ENCODE results near the gene ESF1. TPM values are rescaled to one million over a fixed set of nuclear protein-coding genes. Genes with fewer than 3 reads are reported as not detected.

The ESF1 gene, protein sequence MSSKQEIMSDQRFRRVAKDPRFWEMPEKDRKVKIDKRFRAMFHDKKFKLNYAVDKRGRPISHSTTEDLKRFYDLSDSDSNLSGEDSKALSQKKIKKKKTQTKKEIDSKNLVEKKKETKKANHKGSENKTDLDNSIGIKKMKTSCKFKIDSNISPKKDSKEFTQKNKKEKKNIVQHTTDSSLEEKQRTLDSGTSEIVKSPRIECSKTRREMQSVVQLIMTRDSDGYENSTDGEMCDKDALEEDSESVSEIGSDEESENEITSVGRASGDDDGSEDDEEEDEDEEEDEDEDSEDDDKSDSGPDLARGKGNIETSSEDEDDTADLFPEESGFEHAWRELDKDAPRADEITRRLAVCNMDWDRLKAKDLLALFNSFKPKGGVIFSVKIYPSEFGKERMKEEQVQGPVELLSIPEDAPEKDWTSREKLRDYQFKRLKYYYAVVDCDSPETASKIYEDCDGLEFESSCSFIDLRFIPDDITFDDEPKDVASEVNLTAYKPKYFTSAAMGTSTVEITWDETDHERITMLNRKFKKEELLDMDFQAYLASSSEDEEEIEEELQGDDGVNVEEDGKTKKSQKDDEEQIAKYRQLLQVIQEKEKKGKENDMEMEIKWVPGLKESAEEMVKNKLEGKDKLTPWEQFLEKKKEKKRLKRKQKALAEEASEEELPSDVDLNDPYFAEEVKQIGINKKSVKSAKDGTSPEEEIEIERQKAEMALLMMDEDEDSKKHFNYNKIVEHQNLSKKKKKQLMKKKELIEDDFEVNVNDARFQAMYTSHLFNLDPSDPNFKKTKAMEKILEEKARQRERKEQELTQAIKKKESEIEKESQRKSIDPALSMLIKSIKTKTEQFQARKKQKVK
- 12.9 TPM for total RNA-seq
- long read RNA-seq, partial matches to known transcripts = 2 of 3 reads
- long read RNA-seq, other reads (novel, unspliced or antisense) = 1 of 3 reads

GRCh38 chr20:13784893-13785715, at the start of gene ESF1, which contains the start of gene NDUFAF5:
ESF1 (minus strand) TSS chr20:13784919; CDS start chr20:13783140, 1,779 bp downstream.
NDUFAF5 (plus strand) TSS chr20:13785028; CDS start chr20:13785069, 41 bp downstream.
- peak; percentile 96 for DNase-seq (ENCODE audit: missing footprints)
- peak; percentile 98 for ATAC-seq
- intact Hi-C loops (cut with DNase I) = loop anchor here (5.0 kb wide), 1 partner anchor 48 kb away; no protein-coding TSS in a partner anchor

- ATAC-seq = no peak
- intact Hi-C loops (cut with DNase I) = no loop called here
- DNase-seq (ENCODE audit: missing footprints) = no peak
Measured at GRCh38 chr20:13831476-13831875, 46.8 kb upstream of the ESF1 start.

GRCh38 chr20:13825465-13825864, 40.7 kb upstream of the ESF1 start:
- ATAC-seq (no peak), DNase-seq (ENCODE audit: missing footprints) (no peak)
- intact Hi-C loops (cut with DNase I) = no loop called here

GRCh38 chr20:13824459-13824858, 39.7 kb upstream of the ESF1 start:
- no peak for ATAC-seq
- intact Hi-C loops (cut with DNase I) = loop anchor here (5.0 kb wide), 1 partner anchor 228 kb away; no protein-coding TSS in a partner anchor

GRCh38 chr20:13822459-13822858, 37.7 kb upstream of the ESF1 start:
- intact Hi-C loops (cut with DNase I) = loop anchor here (5.0 kb wide), 1 partner anchor 230 kb away; no protein-coding TSS in a partner anchor
- no peak for ATAC-seq
- no peak for DNase-seq (ENCODE audit: missing footprints)

More at GRCh38 chr20:13824459-13824858, 39.7 kb upstream of the ESF1 start:
- no peak for DNase-seq (ENCODE audit: missing footprints)

DNA sequence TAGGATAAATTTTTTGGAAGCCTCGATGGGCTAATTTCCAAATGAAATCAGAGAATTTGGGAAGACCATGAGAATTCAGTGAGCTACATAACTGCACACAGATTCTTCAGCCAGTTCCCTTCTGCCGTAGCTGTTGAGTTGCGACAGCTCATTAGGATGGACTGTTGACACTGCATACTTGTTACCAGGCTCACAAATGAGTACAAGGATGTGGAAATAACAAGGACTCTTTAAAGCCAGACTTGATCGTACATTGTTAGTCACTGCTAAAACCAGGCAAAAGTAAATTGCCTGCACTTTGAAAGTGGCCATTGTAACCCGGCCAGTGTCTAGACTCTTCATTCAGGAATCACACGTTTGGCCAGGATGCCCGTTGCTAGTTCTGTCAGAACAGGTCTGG, 37.2 kb upstream of the ESF1 start:
- DNase-seq (ENCODE audit: missing footprints) (no peak), ATAC-seq (no peak)
- intact Hi-C loops (cut with DNase I) = loop anchor here (5.0 kb wide), 1 partner anchor 230 kb away; no protein-coding TSS in a partner anchor

GRCh38 chr20:13819885-13820645, 35.3 kb upstream of the ESF1 start:
- intact Hi-C loops (cut with DNase I) = loop anchor here (5.0 kb wide), 1 partner anchor 232 kb away; no protein-coding TSS in a partner anchor
- ATAC-seq = peak; percentile 65
- no peak for DNase-seq (ENCODE audit: missing footprints)

- intact Hi-C loops (cut with DNase I) = no loop called here
- DNase-seq (ENCODE audit: missing footprints) = no peak
- no peak for ATAC-seq
Measured at GRCh38 chr20:13817342-13817741, 32.6 kb upstream of the ESF1 start.

GRCh38 chr20:13816757-13817156, 32.0 kb upstream of the ESF1 start:
- ATAC-seq (no peak), DNase-seq (ENCODE audit: missing footprints) (no peak)
- intact Hi-C loops (cut with DNase I) = no loop called here

DNA sequence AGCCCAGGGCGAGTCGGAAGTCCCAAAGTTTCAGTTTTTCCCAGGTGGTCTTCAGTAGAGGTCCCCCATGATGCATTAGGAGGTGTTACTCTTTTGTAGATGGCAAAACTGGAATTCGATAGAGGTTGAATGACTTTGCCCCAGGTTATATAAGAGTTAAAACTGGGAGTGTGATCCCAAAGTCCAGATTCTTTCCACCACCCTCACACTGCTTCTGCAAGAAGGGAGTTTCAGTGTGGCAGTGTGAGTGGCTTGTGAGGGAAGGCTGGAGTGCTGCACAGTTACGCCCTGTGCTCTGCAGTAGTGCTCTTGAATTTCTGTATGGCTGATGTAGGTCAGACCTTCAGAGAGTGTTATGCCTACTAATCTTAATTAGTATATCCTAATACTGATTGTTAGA, 30.0 kb upstream of the ESF1 start:
- DNase-seq (ENCODE audit: missing footprints) (no peak), ATAC-seq (no peak)
- intact Hi-C loops (cut with DNase I) = no loop called here

DNA sequence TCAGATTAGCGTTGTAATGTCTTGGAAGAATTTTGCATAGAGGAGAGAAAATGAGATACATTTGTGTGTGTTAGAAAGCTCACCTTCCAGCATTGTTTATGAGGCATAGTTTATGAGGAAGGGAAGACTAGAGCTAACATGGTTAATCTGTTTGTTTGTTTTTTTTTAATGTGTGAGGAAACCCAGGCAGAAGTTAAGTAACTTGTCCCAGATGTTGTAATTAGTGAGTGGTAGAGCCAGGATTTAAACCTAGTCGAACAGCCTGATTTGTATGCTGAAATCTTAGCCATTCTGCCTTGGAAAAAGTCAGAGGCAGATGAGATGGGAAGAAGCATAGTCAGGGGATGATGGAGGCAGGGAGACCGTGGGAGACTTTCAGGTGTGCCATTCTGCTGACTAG, 29.2 kb upstream of the ESF1 start:
- intact Hi-C loops (cut with DNase I) = no loop called here
- DNase-seq (ENCODE audit: missing footprints) (no peak), ATAC-seq (no peak)

DNA sequence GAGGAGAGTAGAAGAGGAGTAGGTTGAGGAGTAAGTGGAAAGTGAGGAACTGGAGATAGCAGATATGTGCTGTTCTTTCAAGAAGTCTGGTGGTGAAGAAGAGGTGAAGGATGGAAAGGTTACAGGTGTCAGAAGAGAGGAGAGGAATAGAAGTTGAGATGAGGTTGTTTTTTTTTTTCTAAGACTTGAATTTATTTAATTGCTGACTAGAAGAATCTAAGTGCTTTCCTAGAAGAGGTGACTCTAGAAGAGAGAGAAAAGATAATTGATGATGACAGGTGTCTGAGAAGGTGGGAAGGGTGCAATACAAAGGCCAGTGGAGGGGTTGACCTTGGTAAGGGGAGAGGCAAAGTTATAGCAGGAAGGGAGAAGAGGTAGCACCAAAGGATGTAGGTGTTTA, 25.7 kb upstream of the ESF1 start:
- intact Hi-C loops (cut with DNase I) = no loop called here
- ATAC-seq = no peak
- no peak for DNase-seq (ENCODE audit: missing footprints)

DNA sequence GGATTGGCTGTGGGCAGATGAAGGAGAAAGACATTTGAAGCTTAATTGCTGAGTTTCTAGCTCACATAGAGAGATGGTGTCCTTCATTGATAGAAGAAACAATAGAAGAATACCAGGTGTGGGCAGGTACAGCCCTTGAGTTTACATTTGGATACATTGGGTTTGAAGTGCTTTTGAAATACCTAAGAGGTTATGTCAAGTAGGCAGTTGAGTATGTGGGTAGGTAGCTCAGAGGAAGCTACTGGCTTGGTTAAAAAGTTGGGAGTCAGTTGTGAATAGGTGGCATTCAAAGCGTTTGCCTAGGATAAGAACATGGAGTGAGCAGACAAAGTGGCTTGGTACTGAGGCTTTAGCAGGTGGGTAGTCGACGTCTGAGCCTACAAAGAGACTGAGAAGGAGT, 25.1 kb upstream of the ESF1 start:
- DNase-seq (ENCODE audit: missing footprints) (no peak), ATAC-seq (no peak)
- intact Hi-C loops (cut with DNase I) = no loop called here

DNA sequence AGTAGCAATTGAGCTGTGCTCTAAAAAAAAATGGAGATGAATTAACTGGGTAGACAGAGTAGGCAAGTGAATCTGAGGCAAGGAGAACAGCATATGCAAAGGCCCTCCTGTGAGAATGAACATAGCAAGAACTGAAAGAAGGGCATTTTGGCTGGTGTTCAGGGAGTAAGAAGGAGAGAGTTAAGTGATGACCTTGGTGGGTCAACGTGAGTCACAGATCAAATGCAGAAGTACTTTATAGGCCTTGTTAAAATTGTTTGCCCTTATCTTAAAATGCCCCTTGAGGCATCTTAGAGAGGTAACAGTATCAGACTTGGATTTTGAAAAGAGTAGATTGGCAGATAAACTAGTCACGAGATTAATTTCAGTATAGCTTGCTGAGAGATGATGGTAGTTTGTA, 24.7 kb upstream of the ESF1 start:
- DNase-seq (ENCODE audit: missing footprints) = no peak
- ATAC-seq = no peak
- intact Hi-C loops (cut with DNase I) = no loop called here

DNA sequence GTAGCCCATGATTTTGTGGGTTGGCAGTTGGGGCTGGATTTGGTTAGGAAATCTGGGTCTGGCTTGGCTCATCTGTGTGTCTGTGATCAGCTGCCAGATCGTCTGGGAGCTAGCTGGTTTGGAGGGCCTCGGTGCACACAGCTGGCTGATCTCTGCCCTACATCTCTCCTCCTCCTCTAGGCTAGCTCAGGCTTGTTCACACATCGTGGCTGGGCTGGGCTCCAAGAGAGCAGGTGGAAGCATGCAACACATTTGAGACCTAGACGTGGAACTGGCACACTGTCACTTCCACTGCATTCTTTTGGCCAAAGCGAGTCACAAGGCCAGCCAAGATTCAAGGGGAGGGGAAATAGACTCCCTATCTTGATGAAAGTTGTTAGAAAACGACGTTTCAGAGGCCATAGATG, 16.0 kb upstream of the ESF1 start:
- ATAC-seq (peak; percentile 100), DNase-seq (ENCODE audit: missing footprints) (peak; percentile 96)
- intact Hi-C loops (cut with DNase I) = no loop called here

DNA sequence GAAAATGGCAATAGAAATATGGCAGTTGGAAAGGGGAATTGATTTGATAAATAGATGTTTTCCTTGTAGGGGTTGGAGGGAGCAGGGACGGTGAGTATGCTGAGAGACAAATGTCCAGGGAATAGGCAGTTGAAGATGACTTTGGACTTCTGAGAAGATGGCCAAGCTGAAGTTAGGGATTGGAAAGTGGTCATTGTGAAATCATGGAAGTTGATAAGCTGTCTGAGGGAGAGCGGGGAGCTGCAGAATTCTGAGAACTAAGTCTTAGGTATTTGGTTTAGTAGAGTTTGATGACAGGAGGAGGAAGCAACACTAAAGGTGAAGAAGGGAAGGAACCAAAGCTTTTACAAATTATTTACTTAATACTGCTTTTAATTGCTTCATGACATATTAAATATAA, 15.3 kb upstream of the ESF1 start:
- intact Hi-C loops (cut with DNase I) = no loop called here
- no peak for ATAC-seq
- no peak for DNase-seq (ENCODE audit: missing footprints)

DNA sequence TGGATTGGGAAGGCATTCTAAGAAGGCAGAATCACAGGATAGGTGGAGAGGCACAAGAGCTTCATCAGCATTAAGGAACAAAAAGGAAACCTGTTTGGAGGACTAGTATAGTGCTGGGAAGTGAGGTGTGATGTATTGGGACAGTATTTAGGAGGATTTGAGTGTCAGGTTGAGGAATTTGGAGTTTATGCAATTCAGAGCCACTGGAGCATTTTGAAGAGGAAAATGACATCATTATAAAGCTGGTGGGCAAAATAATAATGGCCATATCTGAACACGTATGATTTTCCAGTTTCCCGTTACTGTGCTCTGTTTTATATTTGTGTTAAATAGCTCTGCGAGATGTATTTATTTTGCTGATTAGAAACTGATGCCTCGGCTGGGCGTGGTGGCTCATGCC, 14.3 kb upstream of the ESF1 start:
- no peak for ATAC-seq

DNA sequence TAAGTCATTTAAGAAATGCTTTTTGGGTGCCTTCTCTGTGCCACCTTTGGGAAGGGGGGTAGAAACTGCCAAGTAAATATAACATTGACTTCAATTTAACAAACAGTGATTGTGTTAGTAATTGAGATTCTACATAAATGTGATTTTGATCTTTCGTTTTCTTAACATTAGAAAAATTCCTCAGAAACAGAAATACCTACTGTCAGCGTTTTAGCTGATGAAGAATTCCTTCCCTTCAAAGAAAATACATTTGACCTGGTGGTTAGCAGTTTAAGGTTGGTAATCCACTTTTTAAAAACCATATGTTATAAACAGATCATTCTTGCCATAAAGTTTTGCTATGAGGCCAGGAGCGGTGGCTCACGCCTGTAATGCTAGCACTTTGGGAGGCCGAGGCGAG, 9.9 kb upstream of the ESF1 start:
- DNase-seq (ENCODE audit: missing footprints) (no peak), ATAC-seq (no peak)
- intact Hi-C loops (cut with DNase I) = no loop called here

More for the DNA sequence above, 14.3 kb upstream of the ESF1 start:
- no peak for DNase-seq (ENCODE audit: missing footprints)
- intact Hi-C loops (cut with DNase I) = no loop called here
